Measurements from ENCODE around the gene HEMGN. TPM values are rescaled to one million over a fixed set of nuclear protein-coding genes. Genes with fewer than 3 reads are reported as not detected.

The HEMGN gene
- total and polyA plus RNA-seq, 10 of the 15 experiments (the other 5 are each of a cell fraction or from before 2014, with no cell fraction given), result 0.03 to 0.28 (median 0.09) TPM; not detected in 4

DNA sequence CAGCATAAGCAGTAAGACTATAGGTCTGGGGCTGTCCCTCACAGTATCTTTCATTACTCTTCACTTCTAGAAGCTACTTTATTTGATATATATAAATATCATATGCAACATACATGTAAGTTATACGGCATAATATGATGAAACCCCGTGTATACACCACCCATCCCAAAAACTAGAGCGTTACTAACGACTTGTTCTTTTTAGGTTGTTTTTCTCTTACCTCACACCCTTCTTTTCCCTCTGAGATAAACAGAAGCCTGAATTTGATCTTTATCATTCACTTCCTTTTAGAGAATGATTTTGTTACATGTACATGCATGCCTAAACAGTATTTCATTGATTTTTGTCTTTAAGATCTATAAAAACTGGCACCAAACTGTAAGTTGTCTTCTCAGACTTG is 19.4 kb downstream of the HEMGN start:
- Histone ChIP-seq H3K27me3 (replicated peaks in 1 of 2; ENCODE audit: control insufficient read depth in 2 of 2, insufficient read depth in 2 of 2, low read length in 1 of 2) (no peaks in the 10 kb centered on the region), H3K4me1 (ENCODE audit: control insufficient read depth, insufficient read depth, low read length) (peaks cover 9% of the 10 kb centered on the region), H3K4me3 (no peak overlapping the region), H3K27ac (ENCODE audit: control insufficient read depth, insufficient read depth) (no peak overlapping the region), H2AFZ (ENCODE audit: control insufficient read depth, low read depth, low read length) (no peak overlapping the region), H3K36me3 (ENCODE audit: control insufficient read depth in 2 of 2, insufficient read depth in 2 of 2, low read length in 1 of 2) (peaks cover 0 to 6% of the 10 kb centered on the region in 2 experiments; a peak in 2 of 4 replicates), H3K79me2 (ENCODE audit: control insufficient read depth, insufficient read depth, low read length) (peaks cover 5% of the 10 kb centered on the region), H4K20me1 (ENCODE audit: control insufficient read depth, insufficient read depth) (no peaks in the 10 kb centered on the region), H3K9me3 (replicated peaks; ENCODE audit: control insufficient read depth, insufficient read depth, low read length) (no peaks in the 10 kb centered on the region), H3K9ac (ENCODE audit: control insufficient read depth, insufficient read depth, low read length) (no peak overlapping the region), H3K4me2 (ENCODE audit: control insufficient read depth, insufficient read depth) (no peak overlapping the region)
- RAD21 ChIA-PET (ENCODE audit: unreplicated experiment), result no interaction called here
- 74% methylated on average over 4 of the region's 4 CpGs for WGBS (ENCODE audit: insufficient coverage, insufficient replicate concordance, low lambda C conversion rate, missing lambda C conversion rate)
- SMC1A ChIA-PET (ENCODE audit: uncharacterized antibody, unreplicated experiment), result interaction anchor here (1.5 kb wide), 1 partner anchor 16 kb away, joined by 5 read pairs; no protein-coding TSS in a partner anchor
- POLR2A ChIA-PET, result interaction anchor here (0.6 kb wide), 1 partner anchor 506 kb away, joined by 3 read pairs; no protein-coding TSS in a partner anchor
- in situ Hi-C loops (cut with MboI), result no loop called here
- no TSS peak for BruUV-seq (replicated peaks)
- intact Hi-C loops (cut with micrococcal nuclease; ENCODE audit: unreplicated experiment), result no loop called here
- CTCF ChIA-PET, result interaction anchor here (0.6 to 6.1 kb wide), 3 partner anchors 17 to 627 kb away, joined by 3 to 58 read pairs (median 5); no protein-coding TSS in a partner anchor
- DNase-seq (ENCODE audit: low read depth, low spot score), result no peak
- no peak for FAIRE-seq
- ATAC-seq, result no peak
- TF ChIP-seq, protein P1, sequence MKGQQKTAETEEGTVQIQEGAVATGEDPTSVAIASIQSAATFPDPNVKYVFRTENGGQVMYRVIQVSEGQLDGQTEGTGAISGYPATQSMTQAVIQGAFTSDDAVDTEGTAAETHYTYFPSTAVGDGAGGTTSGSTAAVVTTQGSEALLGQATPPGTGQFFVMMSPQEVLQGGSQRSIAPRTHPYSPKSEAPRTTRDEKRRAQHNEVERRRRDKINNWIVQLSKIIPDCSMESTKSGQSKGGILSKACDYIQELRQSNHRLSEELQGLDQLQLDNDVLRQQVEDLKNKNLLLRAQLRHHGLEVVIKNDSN (IDR thresholded peaks at IDR 0.05; ENCODE audit: borderline replicate concordance, extremely low read length, insufficient read depth, low read depth, low read length), result no peak
- TF ChIP-seq YY1 (IDR thresholded peaks at IDR 0.05; ENCODE audit: low read depth, low read length), result no peak
- no peak for TF ChIP-seq SREBF1 (IDR thresholded peaks at IDR 0.05; ENCODE audit: low read length)
- no peak for TF ChIP-seq SRF (IDR thresholded peaks at IDR 0.05; ENCODE audit: low read depth in 2 of 2, low read length in 2 of 2)
- no peak for TF ChIP-seq SMAD1 (IDR thresholded peaks at IDR 0.05; ENCODE audit: low read depth, partially characterized antibody)
- TF ChIP-seq CHD2 (IDR thresholded peaks at IDR 0.05; ENCODE audit: borderline replicate concordance, low read depth, low read length), result no peak
- TF ChIP-seq IKZF2 (IDR thresholded peaks at IDR 0.05), result no peak
- no peak for TF ChIP-seq RUNX3 (IDR thresholded peaks at IDR 0.05; ENCODE audit: low read length)
- no peak for TF ChIP-seq GABPA (IDR thresholded peaks at IDR 0.05; ENCODE audit: low read depth)
- TF ChIP-seq NRF1 (conservative IDR thresholded peaks at IDR 0.05; ENCODE audit: low read depth, low read length), result no peak
- no peak for TF ChIP-seq HDGF (IDR thresholded peaks at IDR 0.05)

All from GM12878 (cell line).